ENCODE measurements around the gene DNM3.

Gene DNM3

DNA sequence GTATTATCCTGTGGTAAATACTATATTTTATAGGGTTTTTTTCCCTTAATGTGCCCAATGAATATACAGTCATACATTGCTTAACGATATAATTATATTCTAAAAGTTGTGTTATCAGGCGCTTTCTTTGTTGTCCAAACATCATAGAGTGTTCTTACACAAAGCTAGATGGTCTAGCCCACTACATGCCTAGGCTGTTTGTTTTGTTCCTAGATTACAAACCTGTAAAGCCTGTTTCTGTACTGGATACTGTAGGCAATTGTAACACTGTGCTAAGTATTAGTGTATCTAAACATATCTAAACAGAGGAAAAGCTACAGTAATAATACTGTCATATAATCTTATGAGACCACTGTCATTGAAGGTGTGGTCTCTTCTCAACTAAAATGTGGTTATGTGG lies 336.6 kb downstream of the DNM3 start:
- DNase-seq (ENCODE audit: low spot score) = no peak

GRCh38 chr1:172178886-172179285 lies 337.6 kb downstream of the DNM3 start:
- no peak for DNase-seq (ENCODE audit: low spot score)

GRCh38 chr1:172179918-172180317 lies 338.6 kb downstream of the DNM3 start:
- no peak for DNase-seq (ENCODE audit: low spot score)

DNA sequence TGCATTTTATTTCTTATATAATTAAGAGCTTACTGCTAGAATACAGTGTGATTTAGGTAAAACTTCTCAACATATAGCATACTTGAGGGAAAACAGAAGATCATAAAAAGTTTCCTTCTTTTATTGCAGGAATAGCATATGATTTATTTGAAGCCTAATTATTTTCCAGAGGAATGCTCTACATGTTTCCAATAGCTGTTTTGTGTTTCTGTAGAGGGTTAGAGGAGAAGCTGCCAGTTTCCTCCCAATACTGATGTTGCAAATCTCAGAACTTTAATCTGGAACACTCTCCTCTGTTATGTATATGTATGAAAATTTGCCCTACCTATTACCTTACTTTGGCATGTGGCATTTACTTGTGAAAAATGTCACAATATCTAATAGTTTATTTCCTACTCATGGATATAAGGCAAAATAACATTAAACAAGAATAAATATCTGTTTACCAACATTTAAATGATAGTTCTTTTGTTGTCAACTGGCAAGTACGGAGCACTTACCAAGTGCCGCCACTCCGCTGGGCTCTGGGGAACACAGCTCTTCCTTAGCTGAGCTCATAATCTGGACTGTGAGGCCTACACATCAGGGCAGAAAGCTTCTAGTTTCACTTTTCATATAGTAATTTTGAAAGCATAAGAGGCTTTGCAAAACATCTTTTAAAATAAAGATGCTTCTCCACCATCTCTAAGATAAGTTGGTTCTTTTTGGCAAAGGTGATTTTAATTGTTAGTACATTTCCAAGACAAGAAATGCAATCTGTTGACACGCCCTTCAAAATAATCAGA lies 339.4 kb downstream of the DNM3 start:
- DNase-seq (ENCODE audit: low spot score) = no peak

DNA sequence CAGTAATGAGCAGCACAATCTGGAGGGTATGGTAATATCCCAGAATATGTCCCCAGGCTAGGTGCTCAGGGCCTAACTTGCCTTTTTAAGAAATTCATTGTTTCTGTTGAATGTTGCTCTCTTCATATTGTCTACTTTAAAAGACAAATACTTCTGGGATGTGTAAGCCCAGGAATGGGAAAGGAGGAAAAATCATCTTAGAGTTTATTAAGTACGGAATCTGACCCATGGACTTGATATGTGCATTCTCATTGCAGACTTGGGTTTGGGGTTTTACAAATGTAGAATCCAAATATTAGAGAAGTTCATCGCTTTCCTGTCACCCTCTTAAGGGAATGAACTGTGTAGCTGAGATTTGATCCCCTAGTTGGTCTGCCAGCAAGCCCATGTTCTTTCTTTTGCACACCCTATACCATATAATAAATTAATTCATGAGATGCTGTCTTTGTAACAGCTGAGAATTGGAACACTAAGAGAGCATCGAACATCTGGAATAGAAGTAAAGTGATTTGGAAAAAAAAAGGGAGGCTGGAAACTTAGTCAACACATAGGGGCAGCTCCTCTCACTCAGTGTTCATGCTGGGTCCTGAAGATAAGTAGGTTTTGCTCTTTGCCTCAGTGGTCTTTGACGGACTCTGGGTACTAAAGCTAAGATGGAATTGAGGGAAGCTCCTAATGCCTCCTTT lies 343.4 kb downstream of the DNM3 start:
- no peak for DNase-seq (ENCODE audit: low spot score)

- no peak for DNase-seq (ENCODE audit: low spot score)
These were observed 343.9 kb downstream of the DNM3 start for GRCh38 chr1:172185211-172185610.

- no peak for DNase-seq (ENCODE audit: low spot score)
These were observed 344.7 kb downstream of the DNM3 start for GRCh38 chr1:172185996-172186395.

DNA sequence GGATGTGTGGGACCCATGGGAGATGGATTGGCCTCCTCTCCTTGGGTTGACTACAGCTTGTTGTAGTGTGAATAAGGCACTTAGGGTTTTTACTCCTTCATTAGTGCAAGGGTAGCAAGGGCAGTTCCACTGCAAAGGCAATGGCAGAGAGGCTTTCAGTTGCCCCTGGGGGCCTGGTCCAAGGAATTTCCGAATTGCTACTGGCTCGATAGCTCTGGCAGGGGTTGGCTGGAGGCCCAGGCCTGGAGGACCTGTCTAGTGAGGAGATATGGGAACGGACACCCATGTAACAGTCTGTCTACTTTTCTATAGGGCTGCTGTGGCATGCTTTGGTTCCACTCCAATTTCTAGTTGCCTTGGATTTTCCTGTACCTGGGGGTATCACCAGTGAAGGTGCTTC lies 360.3 kb downstream of the DNM3 start:
- DNase-seq (ENCODE audit: low spot score) = no peak

DNA sequence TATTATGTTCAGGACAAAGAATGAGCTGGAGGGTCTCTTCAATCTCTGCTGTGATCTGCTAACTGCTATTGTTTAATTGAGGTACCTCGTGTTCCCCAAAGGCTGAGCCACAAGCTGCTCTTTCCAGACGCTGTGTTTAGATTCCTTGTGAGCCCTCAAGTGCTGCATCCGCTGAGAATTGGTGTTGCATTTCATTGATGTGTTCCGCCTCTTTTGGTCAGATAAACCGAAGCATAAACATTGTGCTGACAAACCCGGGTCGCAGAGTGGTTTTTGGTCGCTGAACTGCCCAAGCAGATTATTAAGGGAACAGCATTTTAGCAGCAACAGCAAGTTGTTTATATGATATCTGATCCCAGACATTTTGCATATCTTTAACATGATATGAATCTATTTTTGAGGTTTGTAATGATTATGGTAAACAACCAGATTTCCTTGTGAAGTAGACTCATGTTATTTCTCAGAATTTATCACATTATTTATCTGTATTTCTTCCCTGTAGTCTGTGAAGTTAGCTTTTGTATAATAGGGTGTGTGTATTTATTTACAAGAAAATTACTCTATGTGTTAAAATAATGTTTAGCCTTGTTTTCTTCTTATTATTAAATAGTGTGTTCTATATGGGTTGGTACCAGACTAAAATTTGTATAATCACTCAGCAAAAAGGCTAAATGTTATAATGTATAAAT lies 362.0 kb downstream of the DNM3 start:
- DNase-seq (ENCODE audit: low spot score) = no peak

DNA sequence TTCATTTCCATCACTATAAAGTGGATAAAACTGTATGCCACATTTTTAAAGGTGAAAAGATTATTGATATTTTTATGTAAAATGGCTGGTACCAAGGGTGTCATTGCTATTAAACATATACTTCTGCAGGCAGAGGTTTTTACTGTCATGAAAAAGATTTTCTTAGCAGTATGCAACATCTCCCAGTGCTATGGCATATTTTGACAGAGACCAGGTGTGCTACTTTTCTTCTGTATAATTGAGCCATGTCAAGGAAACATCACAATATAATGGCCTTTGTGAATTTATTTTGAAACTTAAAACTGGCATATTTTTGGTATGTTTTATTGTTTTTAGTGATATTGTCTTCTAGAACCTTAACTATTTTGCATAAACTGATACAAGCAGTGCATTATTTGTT lies 362.6 kb downstream of the DNM3 start:
- DNase-seq (ENCODE audit: low spot score) = no peak

DNA sequence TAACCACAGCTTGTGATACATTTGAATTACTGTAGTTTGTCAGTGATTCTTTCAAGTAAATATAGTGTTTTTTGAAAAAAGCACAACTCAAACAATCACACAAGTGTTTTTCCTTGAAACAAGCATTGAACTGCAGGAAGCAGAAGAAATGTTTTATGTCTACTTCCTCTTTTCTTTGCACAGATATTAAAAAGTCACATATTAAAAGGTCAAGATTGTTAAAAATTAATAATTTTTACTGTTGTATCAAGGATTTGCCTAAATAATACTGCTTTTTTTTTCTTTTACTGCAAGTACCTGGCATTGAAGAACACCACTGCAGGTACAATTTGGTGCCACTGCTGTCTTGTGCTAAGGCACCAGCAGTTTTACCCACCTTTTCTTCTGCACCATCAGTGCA lies 365.0 kb downstream of the DNM3 start:
- DNase-seq (ENCODE audit: low spot score) = no peak

GRCh38 chr1:172208635-172209034 lies 367.3 kb downstream of the DNM3 start:
- no peak for DNase-seq (ENCODE audit: low spot score)

- DNase-seq (ENCODE audit: low spot score) = no peak
These were observed 369.9 kb downstream of the DNM3 start for GRCh38 chr1:172211221-172211620.

- DNase-seq (ENCODE audit: low spot score) = no peak
These were observed 370.8 kb downstream of the DNM3 start for GRCh38 chr1:172212124-172212523.

DNA sequence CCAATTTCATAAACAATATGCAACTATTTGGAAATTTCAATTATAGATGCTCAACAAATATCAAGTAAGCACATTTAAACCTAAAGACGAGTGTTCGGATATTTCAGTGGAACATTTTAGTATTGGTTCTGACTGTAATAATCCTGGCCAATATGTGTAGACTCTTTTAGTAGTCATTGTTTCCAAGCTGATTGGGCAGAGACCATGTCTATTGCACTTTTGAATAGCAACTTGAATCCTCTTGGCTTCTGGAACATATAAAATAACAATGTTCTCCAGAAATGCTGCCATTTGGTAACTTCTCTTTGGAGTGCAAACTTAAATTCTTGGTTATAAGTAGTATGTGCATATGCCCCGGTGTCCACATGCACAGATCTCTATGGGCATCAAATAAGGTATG lies 373.7 kb downstream of the DNM3 start:
- DNase-seq (ENCODE audit: low spot score) = no peak

DNA sequence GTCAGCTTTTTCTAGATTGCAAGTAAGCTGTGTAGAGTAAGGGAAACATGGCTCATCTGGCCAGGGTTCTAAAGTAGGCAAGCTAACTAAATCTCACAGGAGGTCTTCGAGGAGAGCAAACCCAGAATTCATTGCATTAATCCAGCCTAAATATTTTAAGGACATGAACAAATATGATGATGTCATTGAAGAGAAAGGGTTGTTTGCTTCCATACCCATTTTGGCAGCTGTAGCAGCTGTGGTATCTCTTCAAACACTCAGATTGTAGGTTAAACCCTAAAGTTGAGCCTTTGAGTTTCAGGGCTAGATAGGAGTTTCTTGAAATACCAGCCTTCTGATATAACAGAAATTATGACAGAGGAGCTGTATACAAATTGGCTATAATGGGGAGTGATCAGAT lies 378.7 kb downstream of the DNM3 start:
- no peak for DNase-seq (ENCODE audit: low spot score)

GRCh38 chr1:172220376-172220775 lies 379.1 kb downstream of the DNM3 start:
- no peak for DNase-seq (ENCODE audit: low spot score)

DNA sequence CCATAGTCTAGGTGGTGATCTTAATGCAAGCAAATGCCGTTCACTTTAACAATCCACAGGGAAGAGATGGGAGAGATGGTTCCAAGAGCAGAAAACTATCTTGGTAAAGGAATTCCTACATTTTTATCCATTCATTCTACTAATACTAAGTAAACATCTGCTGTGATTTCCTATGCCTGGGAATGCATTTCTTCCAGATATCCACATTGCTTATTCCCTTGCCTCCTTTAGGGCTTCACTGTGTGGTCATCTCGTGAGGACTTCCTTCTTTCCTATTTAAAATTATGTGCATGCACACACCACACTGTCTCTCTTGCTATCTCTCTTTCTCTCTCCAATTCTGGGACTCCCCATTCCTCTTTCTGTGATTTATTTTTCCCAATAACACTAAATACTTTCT lies 380.1 kb downstream of the DNM3 start:
- DNase-seq (ENCODE audit: low spot score) = no peak

GRCh38 chr1:172224871-172225270 lies 383.6 kb downstream of the DNM3 start:
- no peak for DNase-seq (ENCODE audit: low spot score)

DNA sequence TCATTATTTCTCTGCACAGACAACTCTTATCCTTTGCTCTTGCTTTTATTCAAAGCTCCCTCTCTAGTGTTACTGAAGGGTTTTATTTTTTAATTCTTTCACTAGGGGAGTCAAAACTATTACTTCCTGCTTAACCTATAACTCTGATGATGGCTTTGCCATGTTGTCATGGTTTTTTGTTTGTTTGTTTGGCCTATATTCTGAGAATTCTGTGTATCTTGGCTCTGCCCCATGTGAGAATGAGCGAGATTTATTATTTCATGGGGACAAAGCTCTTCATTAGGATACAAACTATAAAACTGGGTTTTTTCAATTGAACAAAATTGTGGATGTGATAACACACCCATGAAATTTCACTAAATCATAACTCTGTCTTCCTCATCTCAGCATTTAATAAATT lies 388.6 kb downstream of the DNM3 start:
- no peak for DNase-seq (ENCODE audit: low spot score)

- DNase-seq (ENCODE audit: low spot score) = no peak
These were observed 389.2 kb downstream of the DNM3 start for GRCh38 chr1:172230526-172230925.

GRCh38 chr1:172236958-172237357 lies 395.7 kb downstream of the DNM3 start:
- no peak for DNase-seq (ENCODE audit: low spot score)

GRCh38 chr1:172238158-172238557 lies 396.9 kb downstream of the DNM3 start:
- no peak for DNase-seq (ENCODE audit: low spot score)
